H9 (cell line): ENCODE measurements around the gene RBPJ. TPM values are rescaled to one million over a fixed set of nuclear protein-coding genes. Genes with fewer than 3 reads are reported as not detected.

Experiments
- DNase-seq: peaks from one replicate; pipeline ENCODE4 v3.0.0-alpha.2; 2017
- H2AFZ ChIP-seq: one replicate; pipeline ENCODE4 v1.6.1; 2013; ENCODE audit warnings: mild to moderate bottlenecking, low read length, control low read depth, moderate library complexity
- H2AK5ac ChIP-seq: 2 replicates; pipeline ENCODE4 v1.6.1; 2013; ENCODE audit warnings: low read length, control low read depth, mixed read lengths; ENCODE audit not compliant: insufficient read length
- H2BK120ac ChIP-seq: one replicate; pipeline ENCODE4 v1.6.1; 2013; ENCODE audit warnings: low read depth, mild to moderate bottlenecking, low read length, control low read depth, inconsistent platforms; ENCODE audit not compliant: poor library complexity, severe bottlenecking
- H2BK12ac ChIP-seq: 2 replicates; pipeline ENCODE4 v1.6.1; 2013; ENCODE audit warnings: low read length, control low read depth, mixed read lengths, low read depth; ENCODE audit not compliant: insufficient read length
- H2BK15ac ChIP-seq: 2 replicates; pipeline ENCODE4 v1.6.1; 2013; ENCODE audit warnings: low read depth, low read length, control low read depth
- H2BK20ac ChIP-seq: one replicate; pipeline ENCODE4 v1.6.1; 2013; ENCODE audit warnings: low read depth, mild to moderate bottlenecking, low read length, control low read depth, inconsistent platforms; ENCODE audit not compliant: poor library complexity, severe bottlenecking
- H2BK5ac ChIP-seq: 2 replicates; pipeline ENCODE4 v1.6.1; 2013; ENCODE audit warnings: low read length, control low read depth, mixed read lengths; ENCODE audit not compliant: insufficient read length
- H3K14ac ChIP-seq: 2 replicates; pipeline ENCODE4 v1.6.1; 2013; ENCODE audit warnings: low read length, control low read depth; ENCODE audit not compliant: insufficient read depth
- H3K18ac ChIP-seq: 2 replicates; pipeline ENCODE4 v1.6.1; 2013; ENCODE audit warnings: low read depth, mild to moderate bottlenecking, mixed read lengths, low read length, control low read depth; ENCODE audit not compliant: insufficient read length
- H3K23ac ChIP-seq: 2 replicates; pipeline ENCODE4 v1.6.1; 2013; ENCODE audit warnings: low read length, control low read depth, mixed read lengths, low read depth; ENCODE audit not compliant: insufficient read length
- H3K23me2 ChIP-seq: 2 replicates; pipeline ENCODE4 v1.6.1; 2013; ENCODE audit warnings: low read depth, mild to moderate bottlenecking, mixed read lengths, low read length, control low read depth; ENCODE audit not compliant: insufficient read length, poor library complexity, severe bottlenecking
- H3K27ac ChIP-seq: 2 replicates; pipeline ENCODE4 v1.5.1; 2013; ENCODE audit warnings: low read length, control low read depth, mixed read lengths, low read depth; ENCODE audit not compliant: insufficient read length
- H3K27me3 ChIP-seq: 2 replicates; pipeline ENCODE4 v1.6.1; 2013; ENCODE audit warnings: low read length, control low read depth, inconsistent platforms; ENCODE audit not compliant: insufficient read depth
- H3K4ac ChIP-seq: 2 replicates; pipeline ENCODE4 v1.6.1; 2013; ENCODE audit warnings: low read depth, mild to moderate bottlenecking, control low read depth, inconsistent platforms, low read length, moderate library complexity
- H3K4me1 ChIP-seq: 2 replicates; pipeline ENCODE4 v1.6.1; 2013; ENCODE audit warnings: low read length, control low read depth, inconsistent platforms; ENCODE audit not compliant: insufficient read depth
- H3K4me2 ChIP-seq: 2 replicates; pipeline ENCODE4 v1.6.1; 2013; ENCODE audit warnings: low read length, control low read depth, mixed read lengths; ENCODE audit not compliant: insufficient read length, insufficient read depth
- H3K56ac ChIP-seq: 2 replicates; pipeline ENCODE4 v1.6.1; 2013; ENCODE audit warnings: low read depth, mild to moderate bottlenecking, mixed read lengths, low read length, control low read depth; ENCODE audit not compliant: insufficient read length
- H3K79me1 ChIP-seq: 2 replicates; pipeline ENCODE4 v1.6.1; 2013; ENCODE audit warnings: low read depth, mild to moderate bottlenecking, moderate library complexity, low read length, control low read depth, inconsistent platforms; ENCODE audit not compliant: insufficient read depth, poor library complexity, severe bottlenecking
- H3K79me2 ChIP-seq: 2 replicates; pipeline ENCODE4 v1.6.1; 2013; ENCODE audit warnings: low read length, control low read depth, inconsistent platforms; ENCODE audit not compliant: insufficient read depth
- H3K9ac ChIP-seq: 2 replicates; pipeline ENCODE4 v1.6.1; 2013; ENCODE audit warnings: low read length, control low read depth, mixed read lengths; ENCODE audit not compliant: insufficient read length; ENCODE audit errors: extremely low read depth
- H3K9me3 ChIP-seq: one replicate; pipeline ENCODE4 v1.6.1; 2013; ENCODE audit warnings: low read depth, low read length, inconsistent platforms; ENCODE audit not compliant: control insufficient read depth
- H3T11ph ChIP-seq: one replicate; pipeline ENCODE4 v1.6.1; 2013; ENCODE audit warnings: mild to moderate bottlenecking, low read length, control low read depth, inconsistent platforms
- H4K20me1 ChIP-seq: one replicate; pipeline ENCODE4 v1.6.1; 2013; ENCODE audit not compliant: control insufficient read depth, insufficient read length, insufficient read depth
- H4K5ac ChIP-seq: 2 replicates; pipeline ENCODE4 v1.6.1; 2013; ENCODE audit warnings: low read depth, mild to moderate bottlenecking, mixed read lengths, low read length, control low read depth; ENCODE audit not compliant: insufficient read length
- H4K8ac ChIP-seq: replicated peaks from 2 replicates; pipeline ENCODE4 v1.6.1; 2013; ENCODE audit warnings: low read length, control low read depth, mixed read lengths, low read depth; ENCODE audit not compliant: insufficient read length
- H4K91ac ChIP-seq: 2 replicates; pipeline ENCODE4 v1.6.1; 2013; ENCODE audit warnings: low read depth, mild to moderate bottlenecking, moderate library complexity, mixed read lengths, low read length, control low read depth; ENCODE audit not compliant: insufficient read length
- H3K27ac Mint-ChIP-seq, 3 experiments: 2 replicates in 2 of 3; 3 replicates in 1 of 3; pipeline ENCODE4 v1.8.0; 2020 to 2021; ENCODE audit warnings: mixed read lengths in 3 of 3, mild to moderate bottlenecking in 1 of 3, moderate library complexity in 1 of 3
- H3K27me3 Mint-ChIP-seq: 2 replicates; pipeline ENCODE4 v1.8.0; 2021; ENCODE audit warnings: low read depth, mild to moderate bottlenecking, moderate library complexity, mixed read lengths
- H3K36me3 Mint-ChIP-seq, 3 experiments: 2 replicates in 2 of 3; 3 replicates in 1 of 3; pipeline ENCODE4 v1.8.0; 2020 to 2021; ENCODE audit warnings: low read depth in 3 of 3, mixed read lengths in 3 of 3; ENCODE audit not compliant: insufficient read depth in 1 of 3
- H3K4me1 Mint-ChIP-seq, 2 experiments: 2 replicates each; pipeline ENCODE4 v1.8.0; 2020; ENCODE audit warnings: mixed read lengths in 2 of 2
- H3K4me3 Mint-ChIP-seq, 2 experiments: 2 replicates in 1 of 2; 3 replicates in 1 of 2; pipeline ENCODE4 v1.8.0; 2020 to 2021; ENCODE audit warnings: mild to moderate bottlenecking in 2 of 2, mixed read lengths in 2 of 2, moderate library complexity in 1 of 2
- H3K9me3 Mint-ChIP-seq, 2 experiments: 2 replicates in 1 of 2; 3 replicates in 1 of 2; pipeline ENCODE4 v1.8.0; 2020; ENCODE audit warnings: mild to moderate bottlenecking in 2 of 2, mixed read lengths in 2 of 2, moderate library complexity in 1 of 2
- CTCF ChIP-seq: fragments of 200-600 bp; sonication (generic); conservative IDR thresholded peaks from 3 replicates; pipeline ENCODE4 v1.8.0; 2021; ENCODE audit warnings: antibody characterized with exemption, mild to moderate bottlenecking
- WGBS: extraction: QIAGEN DNeasy Blood & Tissue Kit; methylation state at CpG from one replicate; pipeline ENCODE4 v1.1.7; 2013; ENCODE audit warnings: missing lambda C conversion rate, low lambda C conversion rate, mixed read lengths; ENCODE audit not compliant: insufficient read length; ENCODE audit errors: extremely low coverage; 5-methylcytosine and 5-hydroxymethylcytosine counted together
- total RNA-seq: library from RNA; stranded (reverse); gene quantifications from 2 replicates; pipeline ENCODE4 v1.2.1, GENCODE V29; 2021

The RBPJ gene
- total RNA-seq, 1 experiment from 2014 or later: 166 TPM

GRCh38 chr4:26452565-26453531 lies 132.0 kb downstream of the RBPJ start:
- DNase-seq: peak; percentile 61
- Histone ChIP-seq H3K4ac (no peak overlapping the region), H2BK15ac (no peak overlapping the region), H3K18ac (peak overlapping the region; percentile 34), H3K9me3 (no peaks in the 10 kb centered on the region), H4K8ac (no peak overlapping the region), H2AK5ac (no peak overlapping the region), H3K4me1 (no peaks in the 10 kb centered on the region), H2BK5ac (no peak overlapping the region), H2AFZ (no peak overlapping the region), H3K56ac (no peak overlapping the region), H4K20me1 (no peaks in the 10 kb centered on the region), H3K27me3 (no peaks in the 10 kb centered on the region), H4K91ac (no peak overlapping the region), H3T11ph (no peak overlapping the region), H3K79me1 (no peaks in the 10 kb centered on the region), H2BK20ac (no peak overlapping the region), H3K79me2 (no peaks in the 10 kb centered on the region), H2BK12ac (no peak overlapping the region), H3K27ac (no peak overlapping the region), H4K5ac (no peak overlapping the region), H3K4me2 (no peak overlapping the region), H3K23me2 (no peaks in the 10 kb centered on the region), H2BK120ac (no peak overlapping the region), H3K9ac (no peak overlapping the region), H3K23ac (no peak overlapping the region), H3K14ac (peak overlapping the region; percentile 9; the same call in 1 of the 2 replicates)
- H3K4me1 Mint-ChIP-seq: peaks cover 16% of the 10 kb centered on the region in 2 experiments
- H3K4me3 Mint-ChIP-seq: no peak overlapping the region
- peaks cover 1% of the 10 kb centered on the region; the same call in 1 of the 2 replicates for H3K27me3 Mint-ChIP-seq
- H3K27ac Mint-ChIP-seq: peak overlapping the region; percentile 15 to 88 (median 84); a peak in 6 of 7 replicates
- peaks cover 4 to 13% of the 10 kb centered on the region in 2 experiments for H3K9me3 Mint-ChIP-seq
- TF ChIP-seq CTCF: no peak
- no CpG with 5 or more reads among the region's 15 CpGs for WGBS
- peaks cover 0 to 16% (median 1%) of the 10 kb centered on the region in 3 experiments; a peak in 2 of 7 replicates for H3K36me3 Mint-ChIP-seq
